Loucy (cell line): ENCODE results near the gene SKI.

Source experiments
- H2AFZ ChIP-seq: fragments of 200-600 bp; sonication (generic); 2 replicates; pipeline ENCODE4 v1.6.0; 2016; ENCODE audit warnings: antibody characterized with exemption, mild to moderate bottlenecking, low read length, moderate library complexity
- H3F3A ChIP-seq: fragments of 200-600 bp; 2 replicates; pipeline ENCODE4 v1.6.0; 2016; ENCODE audit warnings: antibody characterized with exemption, low read depth, mild to moderate bottlenecking
- H3K27me3 ChIP-seq: fragments of 200-600 bp; sonication (generic); 2 replicates; pipeline ENCODE4 v1.6.1; 2014; ENCODE audit warnings: low read length, mild to moderate bottlenecking; ENCODE audit not compliant: insufficient read depth, poor library complexity, severe bottlenecking
- H3K36me3 ChIP-seq: fragments of 200-600 bp; sonication (generic); 2 replicates; pipeline ENCODE4 v1.6.1; 2016; ENCODE audit warnings: low read length; ENCODE audit not compliant: insufficient read depth
- H3K4me1 ChIP-seq: fragments of 200-600 bp; sonication (generic); 2 replicates; pipeline ENCODE4 v1.5.1; 2014; ENCODE audit warnings: low read length, mild to moderate bottlenecking; ENCODE audit not compliant: insufficient read depth, poor library complexity, severe bottlenecking
- H3K4me2 ChIP-seq: fragments of 200-600 bp; sonication (generic); 2 replicates; pipeline ENCODE4 v1.6.0; 2014; ENCODE audit warnings: antibody characterized with exemption, low read length, low read depth, mild to moderate bottlenecking; ENCODE audit not compliant: poor library complexity, severe bottlenecking
- H3K4me3 ChIP-seq: fragments of 200-600 bp; sonication (generic); 2 replicates; pipeline ENCODE4 v1.5.1; 2014; ENCODE audit warnings: low read length, mild to moderate bottlenecking, mixed read lengths; ENCODE audit not compliant: poor library complexity, severe bottlenecking
- H3K79me2 ChIP-seq: fragments of 200-600 bp; sonication (generic); 2 replicates; pipeline ENCODE4 v1.6.1; 2014; ENCODE audit warnings: low read length; ENCODE audit not compliant: insufficient read depth
- H3K9ac ChIP-seq: fragments of 200-600 bp; sonication (generic); 2 replicates; pipeline ENCODE4 v1.6.0; 2014; ENCODE audit warnings: mild to moderate bottlenecking, low read depth, low read length, moderate library complexity; ENCODE audit not compliant: poor library complexity, severe bottlenecking
- H3K9me2 ChIP-seq: fragments of 200-600 bp; sonication (generic); replicated peaks from 2 replicates; pipeline ENCODE4 v1.6.1; 2016; ENCODE audit warnings: low read depth, low read length, mixed read lengths
- H3K9me3 ChIP-seq: fragments of 200-600 bp; sonication (generic); 2 replicates; pipeline ENCODE4 v1.6.1; 2014; ENCODE audit warnings: mild to moderate bottlenecking, antibody characterized with exemption, low read length, low read depth; ENCODE audit not compliant: insufficient read depth
- H4K20me1 ChIP-seq: fragments of 200-600 bp; sonication (generic); 2 replicates; pipeline ENCODE4 v1.6.0; 2014; ENCODE audit warnings: antibody characterized with exemption, low read length, mild to moderate bottlenecking; ENCODE audit not compliant: insufficient read depth, poor library complexity, severe bottlenecking
- EZH2phosphoT487 ChIP-seq: fragments of 200-600 bp; IDR thresholded peaks from 2 replicates; pipeline ENCODE4 v1.6.1; 2018; ENCODE audit warnings: antibody characterized with exemption, mild to moderate bottlenecking, moderate library complexity, borderline replicate concordance
- TF ChIP-seq, protein P1 (sequence below): fragments of 200-600 bp; sonication (generic); conservative IDR thresholded peaks from 2 replicates; pipeline ENCODE4 v1.5.1; 2014; ENCODE audit warnings: mild to moderate bottlenecking, antibody characterized with exemption, low read length

Gene SKI

DNA sequence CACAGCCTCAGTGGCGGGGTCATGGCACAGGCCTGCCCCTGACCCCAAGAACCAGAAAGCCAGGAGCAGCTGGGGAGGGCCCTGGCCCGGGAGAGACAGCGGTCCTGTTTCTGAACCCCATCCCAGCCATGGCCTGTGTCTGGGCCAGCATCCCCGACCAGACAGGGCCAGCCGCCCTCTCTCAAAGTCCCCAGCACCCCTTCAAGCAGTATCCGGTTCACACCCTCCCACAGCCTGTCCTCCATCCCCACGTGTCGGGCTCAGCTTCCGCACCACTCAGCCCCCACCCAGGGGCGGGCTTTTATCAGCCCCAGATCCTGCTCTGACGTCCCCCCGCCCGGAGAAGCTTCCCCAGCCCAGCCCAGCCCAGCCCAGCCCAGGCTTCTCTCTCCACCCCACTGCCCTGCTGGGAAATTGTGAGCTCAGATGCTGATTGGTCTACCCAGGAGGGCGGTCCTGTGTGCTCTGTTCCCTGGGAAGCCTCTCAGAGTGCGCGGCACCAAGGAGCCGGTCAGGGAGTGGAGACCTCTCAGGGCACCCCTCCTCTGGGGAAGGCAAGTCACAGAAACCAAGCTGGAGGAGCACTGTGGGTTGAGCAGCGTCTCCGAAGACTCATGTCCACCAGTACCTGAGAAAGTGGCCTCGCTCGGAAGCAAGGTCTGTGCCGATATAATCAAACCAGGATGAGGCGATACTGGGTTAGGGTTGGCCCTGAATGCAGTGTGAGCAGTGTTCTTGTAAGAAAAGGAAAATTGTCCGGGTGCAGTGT, 28.9 kb upstream of the SKI start:
- H3K79me2 ChIP-seq, result no peaks in the 10 kb centered on the region
- H3K4me1 ChIP-seq, result peaks cover 5% of the 10 kb centered on the region
- H3K4me2 ChIP-seq, result peak overlapping the region; percentile 60
- no peaks in the 10 kb centered on the region for H4K20me1 ChIP-seq
- no peaks in the 10 kb centered on the region for H3K9me2 ChIP-seq
- H3K36me3 ChIP-seq, result no peaks in the 10 kb centered on the region
- H3K27me3 ChIP-seq, result no peaks in the 10 kb centered on the region
- TF ChIP-seq, protein P1, sequence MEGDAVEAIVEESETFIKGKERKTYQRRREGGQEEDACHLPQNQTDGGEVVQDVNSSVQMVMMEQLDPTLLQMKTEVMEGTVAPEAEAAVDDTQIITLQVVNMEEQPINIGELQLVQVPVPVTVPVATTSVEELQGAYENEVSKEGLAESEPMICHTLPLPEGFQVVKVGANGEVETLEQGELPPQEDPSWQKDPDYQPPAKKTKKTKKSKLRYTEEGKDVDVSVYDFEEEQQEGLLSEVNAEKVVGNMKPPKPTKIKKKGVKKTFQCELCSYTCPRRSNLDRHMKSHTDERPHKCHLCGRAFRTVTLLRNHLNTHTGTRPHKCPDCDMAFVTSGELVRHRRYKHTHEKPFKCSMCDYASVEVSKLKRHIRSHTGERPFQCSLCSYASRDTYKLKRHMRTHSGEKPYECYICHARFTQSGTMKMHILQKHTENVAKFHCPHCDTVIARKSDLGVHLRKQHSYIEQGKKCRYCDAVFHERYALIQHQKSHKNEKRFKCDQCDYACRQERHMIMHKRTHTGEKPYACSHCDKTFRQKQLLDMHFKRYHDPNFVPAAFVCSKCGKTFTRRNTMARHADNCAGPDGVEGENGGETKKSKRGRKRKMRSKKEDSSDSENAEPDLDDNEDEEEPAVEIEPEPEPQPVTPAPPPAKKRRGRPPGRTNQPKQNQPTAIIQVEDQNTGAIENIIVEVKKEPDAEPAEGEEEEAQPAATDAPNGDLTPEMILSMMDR, result peak; percentile 21; the same call in 1 of the 2 replicates
- TF ChIP-seq EZH2phosphoT487, result no peak
- H3F3A ChIP-seq, result no peaks in the 10 kb centered on the region
- H3K9ac ChIP-seq, result peak overlapping the region; percentile 51
- peak overlapping the region; percentile 86 for H2AFZ ChIP-seq
- H3K4me3 ChIP-seq, result peak overlapping the region; percentile 75
- no peaks in the 10 kb centered on the region for H3K9me3 ChIP-seq

GRCh38 chr1:2200308-2200943, 27.7 kb upstream of the SKI start:
- H3K27me3 ChIP-seq, result no peaks in the 10 kb centered on the region
- peaks cover 9% of the 10 kb centered on the region for H3K4me1 ChIP-seq
- no peak overlapping the region for H2AFZ ChIP-seq
- H3K4me3 ChIP-seq, result no peak overlapping the region
- H3K79me2 ChIP-seq, result no peaks in the 10 kb centered on the region
- H4K20me1 ChIP-seq, result no peaks in the 10 kb centered on the region
- H3K9me2 ChIP-seq, result no peaks in the 10 kb centered on the region
- H3K9me3 ChIP-seq, result no peaks in the 10 kb centered on the region
- TF ChIP-seq, protein P1, result no peak
- no peaks in the 10 kb centered on the region for H3F3A ChIP-seq
- no peaks in the 10 kb centered on the region for H3K36me3 ChIP-seq
- no peak overlapping the region for H3K4me2 ChIP-seq
- no peak overlapping the region for H3K9ac ChIP-seq

- Histone ChIP-seq H3F3A (no peaks in the 10 kb centered on the region), H3K79me2 (no peaks in the 10 kb centered on the region), H3K9ac (no peak overlapping the region), H3K27me3 (no peaks in the 10 kb centered on the region), H3K4me1 (peaks cover 9% of the 10 kb centered on the region), H4K20me1 (no peaks in the 10 kb centered on the region), H3K36me3 (no peaks in the 10 kb centered on the region), H3K9me2 (no peaks in the 10 kb centered on the region), H3K4me2 (no peak overlapping the region), H2AFZ (no peak overlapping the region), H3K9me3 (no peaks in the 10 kb centered on the region), H3K4me3 (no peak overlapping the region)
- TF ChIP-seq, protein P1, result no peak
- TF ChIP-seq EZH2phosphoT487, result no peak
These were observed 27.1 kb upstream of the SKI start for GRCh38 chr1:2201062-2201461.
